ENCODE measurements around the gene GPC2.
"Not testable (repeated sequence)": the region's sequence is repeated elsewhere in the genome, so short reads cannot be mapped to it uniquely, and the experiment has no call there.

The GPC2 gene

GRCh38 chr7:100204454-100204853 lies 27.3 kb upstream of the GPC2 start:
- in situ Hi-C loops (cut with HindIII; ENCODE audit: low sequenced_read_pairs): no loop called here

GRCh38 chr7:100200693-100201092 lies 23.5 kb upstream of the GPC2 start:
- in situ Hi-C loops (cut with HindIII; ENCODE audit: low sequenced_read_pairs): no loop called here

- in situ Hi-C loops (cut with HindIII; ENCODE audit: low sequenced_read_pairs): no loop called here
These were observed 21.1 kb upstream of the GPC2 start for GRCh38 chr7:100198266-100198665.

- in situ Hi-C loops (cut with HindIII; ENCODE audit: low sequenced_read_pairs): not testable (repeated sequence)
These were observed 18.7 kb upstream of the GPC2 start for GRCh38 chr7:100195901-100196322.

GRCh38 chr7:100195222-100195621 lies 18.0 kb upstream of the GPC2 start:
- in situ Hi-C loops (cut with HindIII; ENCODE audit: low sequenced_read_pairs): no loop called here

GRCh38 chr7:100192969-100193368 lies 15.8 kb upstream of the GPC2 start:
- in situ Hi-C loops (cut with HindIII; ENCODE audit: low sequenced_read_pairs): no loop called here

GRCh38 chr7:100192281-100192862 lies 15.2 kb upstream of the GPC2 start:
- in situ Hi-C loops (cut with HindIII; ENCODE audit: low sequenced_read_pairs): not testable (repeated sequence)

- in situ Hi-C loops (cut with HindIII; ENCODE audit: low sequenced_read_pairs): no loop called here
These were observed 14.6 kb upstream of the GPC2 start for GRCh38 chr7:100191775-100192174.

GRCh38 chr7:100190048-100190711 lies 13.0 kb upstream of the GPC2 start:
- in situ Hi-C loops (cut with HindIII; ENCODE audit: low sequenced_read_pairs): no loop called here

GRCh38 chr7:100189061-100189460 lies 11.9 kb upstream of the GPC2 start:
- in situ Hi-C loops (cut with HindIII; ENCODE audit: low sequenced_read_pairs): no loop called here

- in situ Hi-C loops (cut with HindIII; ENCODE audit: low sequenced_read_pairs): no loop called here
These were observed 8.5 kb upstream of the GPC2 start for GRCh38 chr7:100185726-100186125.

GRCh38 chr7:100183090-100183489 lies 5.9 kb upstream of the GPC2 start:
- in situ Hi-C loops (cut with HindIII; ENCODE audit: low sequenced_read_pairs): not testable (repeated sequence)

- in situ Hi-C loops (cut with HindIII; ENCODE audit: low sequenced_read_pairs): not testable (repeated sequence)
These were observed 5.4 kb upstream of the GPC2 start for GRCh38 chr7:100182616-100183015.

- in situ Hi-C loops (cut with HindIII; ENCODE audit: low sequenced_read_pairs): not testable (repeated sequence)
These were observed 2.9 kb upstream of the GPC2 start for GRCh38 chr7:100180084-100180483.

GRCh38 chr7:100176096-100177044 lies 811 bp downstream of the GPC2 start:
- in situ Hi-C loops (cut with HindIII; ENCODE audit: low sequenced_read_pairs): no loop called here

- in situ Hi-C loops (cut with HindIII; ENCODE audit: low sequenced_read_pairs): no loop called here
These were observed 1.8 kb downstream of the GPC2 start for GRCh38 chr7:100175296-100175935.

GRCh38 chr7:100174582-100174981 lies 2.6 kb downstream of the GPC2 start:
- in situ Hi-C loops (cut with HindIII; ENCODE audit: low sequenced_read_pairs): no loop called here

GRCh38 chr7:100173806-100174495 lies 3.2 kb downstream of the GPC2 start:
- in situ Hi-C loops (cut with HindIII; ENCODE audit: low sequenced_read_pairs): no loop called here

GRCh38 chr7:100171840-100172239 lies 5.3 kb downstream of the GPC2 start:
- in situ Hi-C loops (cut with HindIII; ENCODE audit: low sequenced_read_pairs): no loop called here

- in situ Hi-C loops (cut with HindIII; ENCODE audit: low sequenced_read_pairs): no loop called here
These were observed 6.0 kb downstream of the GPC2 start for GRCh38 chr7:100171087-100171681.
